ENCODE results near the gene ZSCAN5C.
A peak's percentile ranks its signal among the peaks of the same experiment; 100 is the strongest.
"Not testable (repeated sequence)": the region's sequence is repeated elsewhere in the genome, so short reads cannot be mapped to it uniquely, and the experiment has no call there.

The ZSCAN5C gene

DNA sequence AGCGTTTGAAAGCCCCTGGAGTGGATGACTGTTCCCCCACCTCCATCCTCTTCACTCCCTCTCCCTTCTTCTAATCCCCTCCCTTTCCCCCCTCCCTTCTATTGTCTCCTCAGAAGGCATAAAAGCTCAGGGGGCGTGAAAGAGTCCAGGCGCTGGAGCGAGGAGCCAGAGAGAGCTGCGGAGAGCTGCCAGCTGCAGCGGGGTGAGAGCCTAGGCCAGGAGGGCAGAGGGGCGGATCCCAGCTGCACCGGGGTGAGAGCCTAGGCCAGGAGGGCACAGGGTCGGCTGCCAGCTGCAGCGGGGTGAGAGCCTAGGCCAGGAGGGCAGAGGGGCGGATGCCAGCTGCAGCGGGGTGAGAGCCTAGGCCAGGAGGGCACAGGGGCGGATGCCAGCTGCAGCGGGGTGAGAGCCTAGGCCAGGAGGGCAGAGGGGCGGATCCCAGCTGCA is 26.2 kb upstream of the ZSCAN5C start, which contains the start of gene GALP:
Gene GALP (plus strand): TSS at position 148 of the 447 bp plus-strand sequence. CDS start 1,101 bp downstream, outside the sequence.
- H3K27me3 Mint-ChIP-seq, H3K9me3 Mint-ChIP-seq, H3K4me3 Mint-ChIP-seq, ATAC-seq, H3K4me1 Mint-ChIP-seq, H3K27ac Mint-ChIP-seq, DNase-seq: not testable (repeated sequence)

DNA sequence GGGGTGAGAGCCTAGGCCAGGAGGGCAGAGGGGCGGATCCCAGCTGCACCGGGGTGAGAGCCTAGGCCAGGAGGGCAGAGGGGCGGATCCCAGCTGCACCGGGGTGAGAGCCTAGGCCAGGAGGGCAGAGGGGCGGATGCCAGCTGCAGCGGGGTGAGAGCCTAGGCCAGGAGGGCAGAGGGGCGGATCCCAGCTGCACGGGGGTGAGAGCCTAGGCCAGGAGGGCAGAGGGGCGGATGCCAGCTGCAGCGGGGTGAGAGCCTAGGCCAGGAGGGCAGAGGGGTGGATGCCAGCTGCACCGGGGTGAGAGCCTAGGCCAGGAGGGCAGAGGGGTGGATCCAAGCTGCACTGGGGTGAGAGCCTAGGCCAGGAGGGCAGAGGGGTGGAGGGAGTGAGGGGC is 25.8 kb upstream of the ZSCAN5C start:
- not testable (repeated sequence) for H3K4me1 Mint-ChIP-seq, H3K27me3 Mint-ChIP-seq, DNase-seq, H3K9me3 Mint-ChIP-seq, H3K27ac Mint-ChIP-seq, H3K4me3 Mint-ChIP-seq, ATAC-seq

DNA sequence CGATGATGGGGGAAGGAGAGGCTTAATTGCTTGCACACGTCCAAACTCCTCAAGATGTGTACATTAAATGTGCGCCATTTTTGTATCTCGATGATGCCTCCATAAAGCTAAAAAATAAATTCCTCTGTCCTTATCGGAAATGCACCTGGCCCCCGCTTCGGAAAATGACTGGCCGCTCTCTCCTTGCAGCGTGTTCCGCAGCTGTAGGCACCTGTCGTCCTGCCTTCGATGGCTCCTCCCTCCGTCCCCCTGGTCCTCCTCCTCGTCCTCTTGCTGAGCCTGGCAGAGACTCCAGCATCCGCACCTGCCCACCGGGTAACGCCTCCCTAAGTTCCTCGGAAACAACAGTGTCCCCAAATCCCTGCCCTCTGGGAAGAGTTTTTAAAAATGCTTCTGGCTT is 25.2 kb upstream of the ZSCAN5C start:
- H3K9me3 Mint-ChIP-seq = no peaks in the 10 kb centered on the region
- no peak overlapping the region for H3K4me3 Mint-ChIP-seq
- peaks cover 5% of the 10 kb centered on the region for H3K27me3 Mint-ChIP-seq
- DNase-seq (no peak), ATAC-seq (no peak)
- peaks cover 2% of the 10 kb centered on the region for H3K4me1 Mint-ChIP-seq
- no peak overlapping the region for H3K27ac Mint-ChIP-seq

DNA sequence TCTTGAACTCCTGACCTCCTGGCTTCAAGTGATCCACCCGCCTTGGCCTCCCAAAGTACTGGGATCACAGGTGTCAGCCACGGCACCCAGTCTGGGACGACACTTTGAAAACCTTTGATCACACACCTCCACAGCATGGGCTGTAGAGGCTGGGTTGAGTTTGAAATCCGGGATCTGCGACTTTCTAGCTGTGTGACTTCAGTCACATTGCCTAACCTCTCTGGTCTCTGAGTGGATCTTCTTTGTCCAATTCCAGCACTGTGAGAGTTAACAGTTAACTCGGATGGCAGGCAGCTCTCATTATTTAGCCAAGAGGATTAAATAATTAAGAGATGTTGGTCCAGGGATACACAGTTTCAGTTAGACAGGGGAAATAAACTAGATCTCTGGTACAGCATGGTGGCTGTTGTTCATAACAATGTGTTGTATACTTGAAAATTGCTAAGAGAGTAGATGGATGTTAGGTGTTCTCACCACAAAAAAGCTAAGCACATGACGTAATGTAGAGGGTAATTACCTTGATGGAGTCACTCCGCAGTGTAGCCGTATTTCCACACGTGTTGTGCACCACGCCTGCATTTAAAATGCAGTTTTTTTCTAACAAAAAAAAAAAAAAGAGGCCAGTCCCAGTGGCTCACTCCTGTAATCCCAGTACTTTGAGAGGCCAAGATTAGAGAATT is 24.4 kb upstream of the ZSCAN5C start:
- no peak for ATAC-seq
- H3K9me3 Mint-ChIP-seq = no peaks in the 10 kb centered on the region
- DNase-seq = no peak
- no peak overlapping the region for H3K27ac Mint-ChIP-seq
- no peak overlapping the region for H3K4me3 Mint-ChIP-seq
- H3K4me1 Mint-ChIP-seq = no peaks in the 10 kb centered on the region
- peaks cover 5% of the 10 kb centered on the region for H3K27me3 Mint-ChIP-seq

DNA sequence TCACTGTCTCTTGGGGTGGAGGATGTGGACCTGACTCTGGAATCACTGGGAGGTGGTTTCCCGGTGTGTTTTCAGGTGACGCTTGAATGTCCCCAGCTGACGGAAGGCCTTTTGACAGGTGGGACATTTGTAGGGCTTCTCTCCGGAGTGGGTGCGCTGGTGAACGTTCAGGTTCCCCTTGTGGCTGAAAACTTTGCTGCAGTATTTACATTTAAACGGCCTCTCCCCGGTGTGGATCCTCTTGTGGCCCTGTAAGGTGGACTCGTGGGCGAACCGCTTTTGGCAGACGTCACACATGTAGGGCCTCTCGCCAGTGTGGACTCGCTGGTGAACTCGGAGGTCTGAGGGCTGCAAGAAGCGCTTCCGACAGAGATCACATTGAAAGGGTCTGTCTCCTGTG is 12.3 kb upstream of the ZSCAN5C start:
- peaks cover 12% of the 10 kb centered on the region for H3K27me3 Mint-ChIP-seq
- no peak overlapping the region for H3K27ac Mint-ChIP-seq
- peaks cover 8% of the 10 kb centered on the region for H3K4me1 Mint-ChIP-seq
- H3K4me3 Mint-ChIP-seq = no peak overlapping the region
- no peaks in the 10 kb centered on the region for H3K9me3 Mint-ChIP-seq
- no peak for ATAC-seq
- no peak for DNase-seq

DNA sequence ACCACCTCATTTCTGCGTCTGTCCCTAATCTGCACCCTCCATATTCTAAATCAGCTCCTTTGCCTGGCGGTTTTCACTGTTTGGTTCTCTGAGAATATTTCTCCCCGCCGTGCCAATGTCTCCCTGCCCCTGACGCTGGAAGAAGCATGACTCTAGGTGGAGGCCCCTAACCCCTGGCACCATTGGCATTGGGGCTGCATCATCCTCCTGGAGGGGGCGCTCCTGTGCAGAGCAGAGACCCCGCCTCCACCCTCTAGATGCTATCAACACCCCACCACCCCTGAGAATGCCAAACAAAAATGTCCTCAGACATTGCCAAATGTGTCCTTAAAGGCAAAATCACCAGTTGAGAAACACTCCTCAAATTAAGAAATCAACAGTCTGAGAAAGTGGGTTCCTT is 11.0 kb upstream of the ZSCAN5C start:
- ATAC-seq (no peak), DNase-seq (no peak)
- H3K4me1 Mint-ChIP-seq = no peaks in the 10 kb centered on the region
- no peak overlapping the region for H3K27ac Mint-ChIP-seq
- H3K27me3 Mint-ChIP-seq = no peaks in the 10 kb centered on the region
- H3K4me3 Mint-ChIP-seq = no peak overlapping the region
- H3K9me3 Mint-ChIP-seq = no peaks in the 10 kb centered on the region

DNA sequence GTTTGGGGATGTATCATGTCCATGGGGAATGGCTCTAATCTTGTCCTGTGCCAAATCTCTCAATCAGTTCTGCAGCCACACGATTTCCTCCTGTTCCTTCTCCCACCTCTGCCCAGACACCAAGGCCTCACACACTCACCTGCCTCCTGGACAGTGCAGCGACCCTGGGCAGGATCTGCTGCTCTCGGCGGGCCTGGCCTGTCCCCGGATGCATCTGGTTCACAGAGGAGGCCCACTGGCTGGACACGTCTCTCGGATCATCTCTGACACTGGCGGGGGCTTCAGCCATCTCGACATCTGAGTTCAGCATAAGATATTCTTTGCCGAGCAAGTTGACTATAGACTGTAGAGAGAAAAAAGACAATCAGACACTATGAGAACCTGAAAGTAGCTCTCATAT is 10.4 kb upstream of the ZSCAN5C start:
- H3K27ac Mint-ChIP-seq = no peak overlapping the region
- H3K9me3 Mint-ChIP-seq = no peaks in the 10 kb centered on the region
- H3K4me3 Mint-ChIP-seq = no peak overlapping the region
- DNase-seq (no peak), ATAC-seq (no peak)
- no peaks in the 10 kb centered on the region for H3K4me1 Mint-ChIP-seq
- H3K27me3 Mint-ChIP-seq = no peaks in the 10 kb centered on the region

DNA sequence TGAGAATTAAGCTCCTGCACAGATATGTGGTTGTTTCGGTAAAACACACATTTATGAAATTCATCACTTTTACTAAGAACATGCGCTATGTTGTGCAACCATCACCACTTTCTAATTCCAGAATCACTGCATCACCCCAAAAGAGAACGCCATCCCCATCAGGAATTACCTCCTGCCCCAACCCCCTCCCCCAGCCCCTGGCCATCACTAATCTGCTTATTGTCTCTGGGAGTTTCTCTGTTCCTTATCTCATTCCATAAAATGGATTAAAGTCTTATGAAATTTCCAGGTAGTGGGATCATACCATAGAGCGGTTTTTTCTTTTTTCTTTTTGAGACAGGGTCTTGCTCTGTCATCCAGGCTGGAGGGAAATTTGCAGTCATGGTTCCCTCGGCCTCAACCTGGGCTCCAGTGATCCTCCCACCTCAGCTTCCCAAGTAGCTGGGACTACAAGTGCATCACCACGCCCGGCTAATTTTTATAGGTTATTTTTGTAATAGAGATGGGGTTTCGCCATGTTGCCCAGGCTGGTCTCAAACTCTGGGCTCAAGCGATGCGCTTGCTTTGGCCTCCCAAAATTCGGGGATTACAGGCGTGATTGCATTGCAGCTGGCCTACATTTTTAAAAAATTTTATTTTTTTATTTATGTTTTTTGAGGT is 8.0 kb upstream of the ZSCAN5C start:
- Mint-ChIP-seq H3K27me3 (no peaks in the 10 kb centered on the region), H3K4me1 (no peaks in the 10 kb centered on the region), H3K27ac (no peak overlapping the region), H3K9me3 (no peaks in the 10 kb centered on the region), H3K4me3 (no peak overlapping the region)
- DNase-seq = no peak
- ATAC-seq = no peak

DNA sequence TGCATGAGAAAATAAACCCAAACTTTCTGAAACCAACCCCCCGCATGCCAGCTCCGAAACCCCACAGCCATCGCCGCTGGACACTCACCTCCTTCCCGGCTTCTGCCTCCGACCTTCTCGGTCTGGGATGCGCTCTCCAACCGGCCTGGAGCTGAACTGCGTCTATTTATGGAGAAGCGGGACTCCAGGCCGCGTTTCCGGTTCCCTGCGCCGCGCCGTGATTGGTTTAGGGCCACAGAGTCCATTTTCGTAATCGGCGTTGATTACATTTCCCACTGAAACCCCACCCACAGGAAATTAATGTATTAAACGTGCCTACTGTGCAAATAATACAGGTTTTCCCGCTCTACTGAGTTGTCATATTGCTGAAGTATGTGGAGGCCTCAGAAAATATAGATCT is 4.4 kb upstream of the ZSCAN5C start, which contains the start of gene ZSCAN5B:
Gene ZSCAN5B (minus strand): TSS at position 138 of the 400 bp plus-strand sequence. CDS start 4,731 bp downstream, outside the sequence.
- not testable (repeated sequence) for H3K9me3 Mint-ChIP-seq, H3K27me3 Mint-ChIP-seq, DNase-seq, H3K4me1 Mint-ChIP-seq, H3K4me3 Mint-ChIP-seq, H3K27ac Mint-ChIP-seq, ATAC-seq

DNA sequence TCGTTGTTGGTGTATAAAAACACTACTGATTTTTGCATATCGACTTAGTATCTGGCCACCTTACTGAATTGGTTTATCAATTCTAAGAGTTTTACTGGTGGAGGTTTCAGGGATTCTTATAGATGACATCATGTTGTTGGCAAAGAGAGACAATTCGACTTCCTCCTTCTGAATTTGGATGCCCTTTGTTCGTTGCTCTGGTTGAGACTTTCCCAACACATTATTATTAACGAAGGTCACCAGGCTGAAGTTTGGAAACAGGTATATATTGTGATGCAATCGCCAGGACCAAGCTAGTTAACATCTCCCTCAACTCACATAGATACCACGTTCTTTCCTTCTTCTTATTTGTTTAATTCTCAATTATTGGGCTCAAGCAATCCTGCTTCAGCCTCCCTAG is 2.4 kb upstream of the ZSCAN5C start:
- Mint-ChIP-seq H3K4me1 (no peaks in the 10 kb centered on the region), H3K27me3 (peaks cover 7% of the 10 kb centered on the region), H3K27ac (no peak overlapping the region), H3K4me3 (no peak overlapping the region), H3K9me3 (no peaks in the 10 kb centered on the region)
- no peak for DNase-seq
- ATAC-seq = no peak

DNA sequence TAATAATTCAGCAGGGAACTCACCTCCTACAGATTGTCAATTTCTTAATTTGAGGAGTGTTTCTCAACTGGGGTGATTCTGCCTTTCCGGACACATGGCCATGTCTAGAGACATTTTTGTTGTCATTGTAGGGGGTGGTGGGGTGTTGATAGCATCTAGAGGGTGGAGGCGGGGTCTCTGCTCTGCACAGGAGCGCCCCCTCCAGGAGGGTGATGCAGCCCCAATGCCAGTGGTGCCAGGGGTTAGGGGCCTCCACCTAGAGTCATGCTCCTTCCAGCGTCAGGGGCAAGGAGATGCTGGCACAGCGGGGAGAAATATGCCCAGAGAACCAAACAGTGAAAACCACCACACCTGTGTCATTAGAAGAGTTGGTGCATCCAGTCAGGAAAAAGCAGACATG is 5.5 kb downstream of the ZSCAN5C start:
- H3K27ac Mint-ChIP-seq, DNase-seq, H3K4me3 Mint-ChIP-seq, H3K4me1 Mint-ChIP-seq, ATAC-seq, H3K9me3 Mint-ChIP-seq: not testable (repeated sequence)
- peaks cover 25% of the 10 kb centered on the region for H3K27me3 Mint-ChIP-seq

DNA sequence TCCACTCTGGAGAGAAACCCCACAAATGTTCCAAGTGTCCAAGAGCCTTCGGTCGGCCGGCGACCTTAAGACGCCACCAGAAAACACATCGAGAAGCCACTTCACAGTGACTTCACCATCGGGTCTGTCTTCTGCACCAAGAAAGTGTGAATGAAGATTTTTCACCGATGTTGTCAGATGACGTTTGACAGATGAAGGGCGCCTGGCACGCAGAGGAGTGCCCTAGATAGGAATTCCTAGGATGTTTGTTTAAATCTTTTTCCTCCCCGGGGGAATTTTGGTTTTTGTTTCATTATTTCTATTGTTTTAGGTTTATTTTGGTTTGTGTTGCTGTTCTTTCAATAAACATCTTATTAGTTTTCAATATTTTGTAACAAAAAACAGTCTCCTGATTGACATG is 7.0 kb downstream of the ZSCAN5C start:
- H3K27ac Mint-ChIP-seq = no peak overlapping the region
- ATAC-seq (no peak), DNase-seq (no peak)

DNA sequence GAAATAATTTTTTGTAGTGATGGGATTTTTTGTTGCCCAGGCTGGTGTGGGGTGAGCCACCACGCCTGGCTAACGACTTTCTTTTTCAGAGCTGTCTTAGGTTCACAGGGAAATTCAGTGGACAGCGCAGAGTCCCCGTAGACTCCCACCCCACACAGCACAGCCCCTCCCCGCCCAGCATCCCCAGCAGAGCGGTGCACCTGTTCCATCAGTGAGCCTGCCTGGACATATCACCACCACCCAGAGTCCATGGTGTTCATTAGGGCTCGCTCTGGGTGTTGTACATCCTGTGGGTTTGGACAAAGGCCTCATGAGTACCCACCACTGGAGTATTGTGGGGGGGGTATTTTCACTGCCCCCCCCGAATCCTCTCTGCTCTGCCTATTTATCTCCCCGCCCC is 8.0 kb downstream of the ZSCAN5C start:
- not testable (repeated sequence) for ATAC-seq, DNase-seq, H3K9me3 Mint-ChIP-seq, H3K27ac Mint-ChIP-seq, H3K4me3 Mint-ChIP-seq, H3K4me1 Mint-ChIP-seq
- H3K27me3 Mint-ChIP-seq = peaks cover 43% of the 10 kb centered on the region

More for the DNA sequence above, 7.0 kb downstream of the ZSCAN5C start:
- H3K4me3 Mint-ChIP-seq = no peak overlapping the region
- no peaks in the 10 kb centered on the region for H3K9me3 Mint-ChIP-seq
- H3K4me1 Mint-ChIP-seq = no peaks in the 10 kb centered on the region
- H3K27me3 Mint-ChIP-seq = peaks cover 34% of the 10 kb centered on the region

DNA sequence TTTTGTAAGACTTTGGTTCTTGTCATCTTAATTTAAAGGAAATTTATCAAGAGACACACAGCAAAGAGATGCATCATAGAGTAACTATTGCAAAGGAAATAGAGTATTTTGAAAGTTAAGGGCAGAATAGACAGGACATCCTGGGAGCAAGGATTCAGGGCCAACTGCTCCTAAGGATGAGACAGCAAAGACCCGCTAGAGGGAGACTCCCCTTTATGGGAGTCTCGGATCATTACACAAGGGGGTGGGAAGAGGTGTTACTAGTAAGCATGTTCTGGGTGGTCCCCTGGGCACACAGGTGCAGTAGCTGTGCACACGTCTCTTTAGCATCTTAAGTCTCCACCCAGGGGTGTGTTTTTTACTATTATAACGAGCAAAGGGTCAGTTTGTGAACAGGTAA is 9.6 kb downstream of the ZSCAN5C start:
- DNase-seq = no peak
- no peaks in the 10 kb centered on the region for H3K4me1 Mint-ChIP-seq
- no peaks in the 10 kb centered on the region for H3K9me3 Mint-ChIP-seq
- no peak for ATAC-seq
- H3K27me3 Mint-ChIP-seq = peaks cover 50% of the 10 kb centered on the region
- H3K27ac Mint-ChIP-seq = no peak overlapping the region
- no peak overlapping the region for H3K4me3 Mint-ChIP-seq

DNA sequence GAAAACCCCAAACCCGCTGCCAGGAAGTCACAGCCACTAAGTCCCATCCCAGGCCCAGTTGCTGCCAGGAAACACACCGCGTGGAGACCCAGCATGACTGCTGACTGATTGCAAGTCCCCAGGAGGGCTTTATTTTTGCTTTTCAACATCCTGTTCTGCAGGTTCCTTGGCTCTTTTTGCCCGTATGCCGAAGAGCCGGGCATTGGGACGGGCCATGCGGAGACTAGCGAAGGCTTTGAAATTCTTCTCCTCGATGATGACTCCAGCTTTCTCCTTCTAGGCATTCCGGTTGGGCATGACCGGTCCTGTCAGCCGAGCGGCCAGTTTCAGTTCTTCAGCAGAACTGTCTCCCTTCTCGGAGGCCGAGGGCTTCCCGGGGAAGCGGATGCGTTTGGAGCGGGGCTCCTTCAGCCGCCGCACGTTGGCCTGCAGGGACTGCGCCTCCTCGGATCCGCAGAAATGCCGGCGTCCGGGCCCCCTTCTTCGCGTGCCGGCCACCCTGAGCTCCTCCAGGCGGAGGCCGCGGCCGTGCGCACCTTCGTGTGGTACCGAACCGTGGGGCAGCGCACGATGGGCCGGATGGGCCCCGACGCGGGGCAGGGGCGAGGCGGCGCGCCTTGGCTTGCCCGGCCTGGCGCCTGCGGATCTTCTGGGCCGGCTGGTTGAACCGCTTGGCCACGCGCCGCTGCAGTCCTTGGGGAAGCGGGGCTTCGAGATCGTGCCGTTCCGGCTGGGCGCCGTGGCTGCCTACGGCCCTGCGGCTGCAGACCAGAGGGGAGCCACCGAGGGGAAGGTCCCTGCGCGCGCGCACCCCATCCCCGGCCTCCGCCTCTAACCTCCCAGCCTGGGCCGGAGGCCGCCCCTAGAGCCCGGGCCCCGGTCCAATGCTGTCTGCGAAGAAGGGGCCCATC is 15.2 kb downstream of the ZSCAN5C start:
- ATAC-seq (peak; percentile 53), DNase-seq (peak; percentile 1 to 15)
- H3K27ac Mint-ChIP-seq = no peak overlapping the region
- H3K27me3 Mint-ChIP-seq = peaks cover 52% of the 10 kb centered on the region
- peaks cover 5% of the 10 kb centered on the region for H3K4me1 Mint-ChIP-seq
- peak overlapping the region; percentile 65 to 74 for H3K4me3 Mint-ChIP-seq
- H3K9me3 Mint-ChIP-seq = no peaks in the 10 kb centered on the region

DNA sequence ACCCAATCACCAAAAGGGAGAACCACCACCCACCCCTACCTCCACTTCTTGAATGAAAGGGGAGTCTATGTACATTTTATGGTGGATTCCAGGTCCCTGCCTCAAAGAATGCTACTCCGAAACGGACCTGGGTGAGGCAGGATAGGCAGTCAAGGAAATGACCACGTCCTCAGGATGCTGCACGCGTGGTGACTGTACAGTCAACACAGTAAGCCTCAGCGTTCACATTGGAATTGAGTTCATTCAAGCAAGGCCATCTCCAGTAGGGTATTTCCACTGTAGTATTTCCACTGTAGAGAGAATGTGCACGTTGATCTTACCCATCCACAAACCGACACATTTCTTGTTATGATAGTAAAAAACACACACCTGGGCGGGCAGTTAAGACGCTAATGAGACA is 16.9 kb downstream of the ZSCAN5C start:
- DNase-seq (no peak), ATAC-seq (no peak)
- Mint-ChIP-seq H3K27me3 (peaks cover 44% of the 10 kb centered on the region), H3K4me3 (no peak overlapping the region), H3K9me3 (no peaks in the 10 kb centered on the region), H3K27ac (no peak overlapping the region), H3K4me1 (peaks cover 5% of the 10 kb centered on the region)
